Measurements from ENCODE around the gene ANTXR2. TPM values are rescaled to one million over a fixed set of nuclear protein-coding genes. Genes with fewer than 3 reads are reported as not detected.

ANTXR2 gene
- total and polyA plus RNA-seq, 2 of the 8 experiments (the other 6 are each of a cell fraction or from before 2014, with no cell fraction given), result 1.1 to 7.5 TPM

DNA sequence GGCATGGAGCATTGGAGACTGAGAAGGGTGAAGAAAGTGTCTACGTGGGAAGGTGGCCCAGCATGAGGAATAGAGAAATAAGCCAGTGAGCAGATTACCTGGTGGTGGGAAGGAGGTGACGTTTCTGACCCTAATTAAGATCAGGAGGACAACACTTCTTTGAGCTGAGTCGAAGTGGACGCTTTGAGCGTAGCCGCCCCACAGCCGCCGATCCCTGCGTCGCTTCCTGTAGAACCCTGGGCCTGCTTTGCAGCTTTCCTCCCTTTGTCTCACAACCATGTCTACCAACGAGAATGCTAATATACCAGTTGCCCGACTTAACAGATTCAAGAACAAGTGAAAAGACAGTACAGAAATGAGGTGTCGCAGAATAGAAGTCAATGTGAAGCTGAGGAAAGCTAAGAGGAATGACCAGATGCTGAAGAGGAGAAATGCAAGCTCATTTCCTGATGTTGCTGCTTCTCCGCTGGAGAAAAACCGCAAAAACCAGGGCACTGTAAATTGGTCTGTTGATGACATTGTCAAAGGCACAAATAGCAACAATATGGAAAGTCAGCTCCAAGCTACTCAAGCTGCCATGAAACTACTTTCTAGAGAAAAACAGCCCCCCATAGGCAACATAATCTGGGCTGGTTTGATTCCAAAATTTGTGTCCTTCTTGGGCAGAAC is 6.4 kb upstream of the ANTXR2 start (continued):
- TF ChIP-seq RNF2 (IDR thresholded peaks at IDR 0.05; ENCODE audit: borderline replicate concordance, low read depth, low read length, missing control alignments, poor library complexity, severe bottlenecking) (no peak), JUND (IDR thresholded peaks at IDR 0.05; ENCODE audit: low read length) (no peak), BACH1 (IDR thresholded peaks at IDR 0.05; ENCODE audit: low read length) (no peak), EGR1 (IDR thresholded peaks at IDR 0.05; ENCODE audit: borderline replicate concordance, low read depth, low read length) (no peak), MAFK (IDR thresholded peaks at IDR 0.05; ENCODE audit: low read depth, low read length) (no peak), ATF3 (IDR thresholded peaks at IDR 0.05; ENCODE audit: insufficient read depth, low read depth, low read length) (no peak), GABPA (IDR thresholded peaks at IDR 0.05; ENCODE audit: borderline replicate concordance, insufficient read depth, low read length) (no peak)

All from H1 (cell line).